SK-MEL-5 (cell line): ENCODE data around the gene XRCC5. TPM values are rescaled to one million over a fixed set of nuclear protein-coding genes. Genes with fewer than 3 reads are reported as not detected.
"Not testable (repeated sequence)": the region's sequence is repeated elsewhere in the genome, so short reads cannot be mapped to it uniquely, and the experiment has no call there.

Source experiments
- DNase-seq: peaks from one replicate; pipeline ENCODE4 v3.0.0-alpha.2; 2016; ENCODE audit warnings: low read depth, low spot score
- in situ Hi-C: cut with HindIII; loops from 2 replicates; pipeline ENCODE4 v1.10.0; 2016; ENCODE audit warnings: low sequenced_read_pairs, high pct_unique_total_duplicates, low pct_unique_long_range_greater_than_20kb
- polyA plus RNA-seq, 2 experiments: library from polyadenylated mRNA; depleted of rRNA; stranded (reverse); fragments of >200 nt; gene quantifications; 2 replicates each; pipeline ENCODE4 v1.2.3, GENCODE V29; 2015
- total RNA-seq: library from RNA; depleted of rRNA; stranded (reverse); fragments of >200 nt; shearing (Covaris generic); gene quantifications from 2 replicates; pipeline ENCODE4 v1.2.3, GENCODE V29; 2014; rRNA removed

The XRCC5 gene
- 337 and 381 TPM in 2 replicates for total RNA-seq
- polyA plus RNA-seq (2015; cell fraction: cytosol; rRNA removed), result 199 and 237 TPM in 2 replicates
- 135 and 153 TPM in 2 replicates for polyA plus RNA-seq (2015; cell fraction: nucleus; rRNA removed)

DNA sequence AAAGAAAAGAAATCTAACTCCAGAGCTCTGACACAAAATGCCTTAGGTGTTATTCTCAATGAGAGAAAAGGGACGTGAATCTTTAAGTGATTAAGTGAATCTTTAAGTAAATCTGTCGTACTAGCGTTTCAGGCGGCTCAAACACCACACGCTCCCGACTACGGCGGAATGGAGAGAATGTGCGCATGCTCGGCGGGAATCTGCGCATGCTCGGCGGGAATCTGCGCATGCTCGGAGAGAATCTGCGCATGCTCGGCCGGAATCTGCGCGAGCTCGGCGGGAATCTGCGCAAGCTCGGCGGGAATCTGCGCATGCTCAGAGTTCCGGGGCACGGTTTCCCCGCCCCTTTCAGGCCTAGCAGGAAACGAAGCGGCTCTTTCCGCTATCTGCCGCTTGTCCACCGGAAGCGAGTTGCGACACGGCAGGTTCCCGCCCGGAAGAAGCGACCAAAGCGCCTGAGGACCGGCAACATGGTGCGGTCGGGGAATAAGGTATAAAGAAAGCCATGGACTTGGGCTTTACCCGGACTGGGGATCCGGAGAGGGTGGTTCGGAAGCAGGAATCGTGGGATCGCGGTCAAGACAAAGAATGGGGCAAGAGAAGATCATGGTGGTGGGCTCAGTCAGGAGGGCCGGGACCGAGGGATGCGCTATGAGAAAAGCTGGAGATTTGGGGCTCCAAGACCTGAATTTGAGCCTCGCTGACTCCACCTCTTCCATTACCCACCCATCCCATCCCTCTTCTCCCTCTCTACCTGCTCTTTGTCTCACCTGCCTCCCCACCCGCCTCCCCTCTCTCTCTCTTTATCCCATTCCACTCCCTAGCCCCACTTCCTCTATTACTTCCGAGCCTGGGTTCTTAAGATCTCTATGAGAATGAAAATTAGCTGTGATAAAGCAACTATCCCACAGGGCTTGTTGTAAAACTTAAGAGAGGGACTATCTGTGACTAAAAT lies at the start of gene XRCC5:
XRCC5 (plus strand) TSS at position 382 of the 955 bp plus-strand sequence; CDS start at position 471, 89 bp downstream.
- in situ Hi-C loops, result no loop called here
- peak; percentile 96 for DNase-seq

GRCh38 chr2:216064014-216064630 lies 45.0 kb upstream of the XRCC5 start:
- in situ Hi-C loops, result no loop called here
- peak; percentile 41 for DNase-seq

DNA sequence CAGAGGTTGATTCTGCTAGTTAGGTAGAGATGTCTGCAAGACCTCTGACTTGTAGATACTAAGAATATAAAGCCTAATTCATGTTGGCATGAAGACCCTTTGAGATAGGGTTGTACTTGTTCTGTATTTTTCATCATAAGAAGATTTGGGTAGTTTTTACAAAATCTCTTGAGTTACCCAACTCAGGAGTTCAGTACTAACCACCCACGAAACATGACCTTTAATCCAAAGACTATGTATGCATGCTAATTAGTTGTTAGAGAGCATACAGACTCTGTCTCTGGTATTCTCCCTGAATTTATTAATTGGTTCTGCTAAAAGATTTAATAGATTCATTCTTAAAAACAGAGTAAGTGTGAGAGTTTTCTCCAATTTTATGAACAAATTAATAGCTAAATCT lies 44.5 kb upstream of the XRCC5 start:
- in situ Hi-C loops, result no loop called here
- no peak for DNase-seq

GRCh38 chr2:216066230-216066629 lies 42.9 kb upstream of the XRCC5 start:
- in situ Hi-C loops, result no loop called here
- no peak for DNase-seq

DNA sequence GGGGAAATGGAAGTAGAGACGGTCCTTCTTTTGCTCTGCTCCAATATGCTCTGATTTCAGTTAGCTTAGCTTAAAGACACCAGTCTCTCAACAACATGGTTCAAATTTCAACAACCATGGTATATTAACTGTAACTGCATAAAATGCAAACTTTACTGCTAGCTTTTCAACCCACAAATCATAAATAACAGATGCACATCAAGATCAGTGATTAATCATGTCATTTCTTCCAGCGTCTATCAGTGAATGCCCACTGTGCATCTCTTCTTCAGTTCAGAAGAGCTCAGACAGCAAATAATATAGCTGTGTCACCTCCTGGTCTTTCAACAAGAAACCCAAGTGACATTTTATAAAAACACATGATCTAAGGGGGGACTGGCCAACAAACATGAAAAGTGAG lies 40.1 kb upstream of the XRCC5 start:
- in situ Hi-C loops, result no loop called here
- DNase-seq, result no peak

DNA sequence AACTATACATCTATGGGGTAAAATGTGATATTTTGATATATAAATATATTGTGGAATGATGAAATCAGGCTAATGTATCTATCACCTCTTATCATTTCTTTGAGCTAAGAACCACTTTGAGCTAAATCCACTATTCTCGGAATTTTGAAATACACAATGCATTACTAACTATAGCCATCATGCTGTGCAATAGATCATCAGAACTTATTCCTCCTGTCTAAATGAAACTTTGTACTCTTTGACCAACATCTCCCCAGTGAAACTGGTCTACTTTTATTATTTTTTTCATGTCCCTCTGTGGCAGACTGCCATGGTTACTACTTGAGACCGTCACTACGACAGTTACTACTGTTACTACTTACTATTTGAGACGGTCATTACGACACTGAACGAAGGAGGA lies 39.0 kb upstream of the XRCC5 start:
- in situ Hi-C loops, result no loop called here
- no peak for DNase-seq

GRCh38 chr2:216071111-216071851 lies 37.9 kb upstream of the XRCC5 start:
- DNase-seq, result no peak
- in situ Hi-C loops, result no loop called here

GRCh38 chr2:216072473-216072872 lies 36.7 kb upstream of the XRCC5 start:
- no peak for DNase-seq
- in situ Hi-C loops, result no loop called here

DNA sequence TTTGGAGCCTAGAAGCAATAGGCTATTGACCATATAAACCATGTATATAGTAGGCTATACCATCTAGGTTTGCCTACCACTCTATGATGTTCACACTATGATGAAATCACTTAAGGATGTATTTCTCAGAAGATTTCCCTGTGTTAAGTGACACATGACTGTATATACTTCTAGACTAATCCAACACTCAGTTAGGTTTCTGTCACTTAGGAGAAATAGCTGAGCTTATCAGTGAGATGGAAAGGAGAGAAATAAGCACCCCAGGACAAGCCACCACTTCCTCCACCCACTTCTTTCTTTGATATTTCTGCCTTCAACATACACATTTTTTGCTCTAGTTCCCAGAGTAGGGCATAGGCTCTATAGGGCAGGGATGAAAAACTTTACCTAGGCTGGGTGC lies 35.4 kb upstream of the XRCC5 start:
- in situ Hi-C loops, result no loop called here
- DNase-seq, result no peak

DNA sequence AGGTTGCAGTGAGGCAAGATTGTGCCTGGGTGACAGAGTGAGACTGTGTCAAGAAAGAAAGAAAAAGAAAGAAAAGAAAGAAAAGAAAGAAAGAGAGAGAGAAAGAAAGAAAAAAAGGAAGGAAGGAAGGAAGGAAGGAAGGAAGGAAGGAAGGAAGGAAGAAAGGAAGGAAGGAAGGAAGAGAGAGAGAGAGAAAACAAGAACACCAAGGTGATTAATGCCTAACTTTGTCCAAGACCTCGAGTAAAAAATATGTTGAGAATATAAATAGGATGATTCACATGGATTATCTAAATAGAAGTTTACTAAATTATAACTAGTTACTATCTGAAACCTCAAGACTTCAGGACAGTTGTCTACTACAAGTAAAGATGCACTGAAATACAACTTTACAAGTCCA lies 34.8 kb upstream of the XRCC5 start:
- no peak for DNase-seq
- in situ Hi-C loops, result no loop called here

GRCh38 chr2:216074794-216075193 lies 34.4 kb upstream of the XRCC5 start:
- in situ Hi-C loops, result no loop called here
- peak; percentile 69 for DNase-seq

GRCh38 chr2:216075510-216076485 lies 33.4 kb upstream of the XRCC5 start:
- no peak for DNase-seq
- in situ Hi-C loops, result no loop called here

DNA sequence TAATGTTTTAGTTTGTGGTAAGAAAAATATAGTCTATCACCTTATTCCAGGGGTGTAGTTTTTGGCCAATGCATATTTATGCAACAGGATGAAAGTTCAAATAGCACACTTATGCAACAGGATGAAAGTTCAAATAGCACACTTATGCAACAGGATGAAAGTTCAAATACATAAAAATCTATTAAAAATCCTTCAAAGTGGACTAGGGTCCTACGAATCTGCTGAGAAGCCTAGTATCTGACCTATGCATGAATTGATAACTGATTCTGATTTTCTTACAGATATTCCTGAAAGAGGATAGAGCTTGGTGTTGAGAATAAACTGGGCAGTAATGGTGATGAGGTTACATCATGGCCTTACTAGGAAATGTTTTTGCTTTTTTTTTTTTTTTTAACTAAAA lies 30.4 kb upstream of the XRCC5 start:
- DNase-seq, result no peak
- in situ Hi-C loops, result no loop called here

DNA sequence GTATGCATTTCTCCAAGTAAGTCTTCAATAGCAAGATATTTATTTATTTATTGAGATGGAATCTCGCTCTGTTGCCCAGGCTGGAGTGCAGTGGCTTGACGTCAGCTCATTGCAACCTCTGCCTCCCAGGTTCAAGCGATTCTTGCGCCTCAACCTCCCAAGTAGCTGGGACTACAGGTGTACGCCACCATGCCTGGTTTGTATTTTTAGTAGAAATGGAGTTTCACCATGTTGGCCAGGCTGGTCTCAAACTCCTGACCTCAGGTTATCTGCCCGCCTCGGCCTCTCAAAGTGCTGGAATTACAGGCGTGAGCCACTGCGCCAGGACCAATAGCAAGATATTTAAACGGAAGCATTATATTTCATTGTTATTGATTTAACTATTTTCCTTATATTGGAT lies 29.1 kb upstream of the XRCC5 start:
- in situ Hi-C loops, DNase-seq: not testable (repeated sequence)

- in situ Hi-C loops, result no loop called here
- no peak for DNase-seq
These were observed 28.1 kb upstream of the XRCC5 start for GRCh38 chr2:216081012-216081411.

DNA sequence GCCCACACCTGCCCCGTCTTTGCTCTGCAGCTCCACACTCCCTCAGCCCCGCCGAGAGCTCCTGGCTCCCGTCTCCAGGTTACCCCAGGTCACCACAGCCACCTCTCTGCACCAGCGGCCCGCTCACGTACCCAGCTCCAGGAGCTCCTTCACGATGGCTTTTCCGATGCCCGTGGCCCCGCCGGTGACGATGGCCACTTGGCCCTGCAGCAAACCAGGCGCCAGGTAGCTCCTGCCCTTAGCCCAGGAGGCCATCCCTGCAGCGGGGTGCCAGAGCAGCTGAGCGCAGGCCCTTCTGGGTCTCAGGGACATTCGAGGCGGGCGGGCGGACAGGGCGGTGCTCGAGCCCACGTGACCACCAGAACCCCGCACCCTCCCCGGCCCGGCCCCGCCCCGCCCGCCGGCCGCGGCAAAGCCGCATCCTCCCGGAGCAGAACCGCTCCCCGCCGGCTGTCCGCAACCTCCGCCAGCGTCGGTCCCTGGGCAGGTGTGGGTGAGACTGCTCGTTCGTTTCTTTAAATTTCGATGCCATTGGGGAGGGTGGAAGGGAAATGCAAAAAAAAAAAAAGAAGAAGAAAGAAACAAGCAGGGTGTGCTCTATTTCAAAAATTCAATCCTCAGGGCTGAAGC lies 27.5 kb upstream of the XRCC5 start, which contains the start of the genes PECR and TMEM169:
PECR (minus strand) TSS at position 323 of the 630 bp plus-strand sequence; CDS start at position 255, 68 bp downstream.
TMEM169 (plus strand) TSS at position 433 of the 630 bp plus-strand sequence. CDS start 14,045 bp downstream, outside the sequence.
- in situ Hi-C loops, result no loop called here

More for the DNA sequence above, 27.5 kb upstream of the XRCC5 start, which contains the start of the genes PECR and TMEM169:
- peak; percentile 56 for DNase-seq
